ENCODE measurements around the gene PAEP.
"Not testable (repeated sequence)": the region's sequence is repeated elsewhere in the genome, so short reads cannot be mapped to it uniquely, and the experiment has no call there.

The PAEP gene

GRCh38 chr9:135533113-135533512 lies 28.4 kb upstream of the PAEP start:
- H3K4me3 ChIP-seq (ENCODE audit: low read depth, low read length) = no peak overlapping the region
- ChIA-PET POLR2A (no interaction called here), CTCF (no interaction called here)
- TF ChIP-seq, protein P1, sequence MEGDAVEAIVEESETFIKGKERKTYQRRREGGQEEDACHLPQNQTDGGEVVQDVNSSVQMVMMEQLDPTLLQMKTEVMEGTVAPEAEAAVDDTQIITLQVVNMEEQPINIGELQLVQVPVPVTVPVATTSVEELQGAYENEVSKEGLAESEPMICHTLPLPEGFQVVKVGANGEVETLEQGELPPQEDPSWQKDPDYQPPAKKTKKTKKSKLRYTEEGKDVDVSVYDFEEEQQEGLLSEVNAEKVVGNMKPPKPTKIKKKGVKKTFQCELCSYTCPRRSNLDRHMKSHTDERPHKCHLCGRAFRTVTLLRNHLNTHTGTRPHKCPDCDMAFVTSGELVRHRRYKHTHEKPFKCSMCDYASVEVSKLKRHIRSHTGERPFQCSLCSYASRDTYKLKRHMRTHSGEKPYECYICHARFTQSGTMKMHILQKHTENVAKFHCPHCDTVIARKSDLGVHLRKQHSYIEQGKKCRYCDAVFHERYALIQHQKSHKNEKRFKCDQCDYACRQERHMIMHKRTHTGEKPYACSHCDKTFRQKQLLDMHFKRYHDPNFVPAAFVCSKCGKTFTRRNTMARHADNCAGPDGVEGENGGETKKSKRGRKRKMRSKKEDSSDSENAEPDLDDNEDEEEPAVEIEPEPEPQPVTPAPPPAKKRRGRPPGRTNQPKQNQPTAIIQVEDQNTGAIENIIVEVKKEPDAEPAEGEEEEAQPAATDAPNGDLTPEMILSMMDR (IDR thresholded peaks at IDR 0.05; ENCODE audit: insufficient read depth, low read length, missing control alignments) = no peak
- no peak for DNase-seq (ENCODE audit: low read depth, low spot score)

GRCh38 chr9:135533674-135534073 lies 27.9 kb upstream of the PAEP start:
- H3K4me3 ChIP-seq (ENCODE audit: low read depth, low read length) = no peak overlapping the region
- DNase-seq (ENCODE audit: low read depth, low spot score) = no peak
- POLR2A ChIA-PET = no interaction called here
- CTCF ChIA-PET = no interaction called here
- TF ChIP-seq, protein P1 (IDR thresholded peaks at IDR 0.05; ENCODE audit: insufficient read depth, low read length, missing control alignments) = no peak

GRCh38 chr9:135534192-135534711 lies 27.3 kb upstream of the PAEP start:
- H3K4me3 ChIP-seq (ENCODE audit: low read depth, low read length); DNase-seq (ENCODE audit: low read depth, low spot score); CTCF ChIA-PET; POLR2A ChIA-PET: not testable (repeated sequence)

- H3K4me3 ChIP-seq (ENCODE audit: low read depth, low read length); DNase-seq (ENCODE audit: low read depth, low spot score); CTCF ChIA-PET; POLR2A ChIA-PET: not testable (repeated sequence)
Observed at GRCh38 chr9:135534826-135535225, 26.7 kb upstream of the PAEP start.

DNA sequence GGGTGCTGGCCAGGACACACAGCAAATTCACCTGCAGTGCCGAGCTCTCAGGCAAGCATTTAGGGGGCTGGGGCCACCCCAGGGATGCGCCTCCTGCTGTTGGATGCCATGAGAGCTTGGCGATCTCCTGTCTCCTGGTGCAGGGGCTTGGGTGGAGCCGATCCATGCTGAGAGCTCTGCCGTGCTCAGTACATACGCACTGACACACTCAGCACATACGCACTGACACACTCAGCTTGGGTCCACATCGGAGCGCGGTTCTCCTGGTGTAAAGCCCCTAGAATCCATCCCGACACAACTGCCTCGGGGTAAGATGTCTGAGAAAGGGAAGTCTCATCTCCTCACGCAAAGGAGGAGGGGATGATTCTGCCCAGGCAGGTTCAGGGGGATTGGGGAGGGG lies 25.9 kb upstream of the PAEP start:
- POLR2A ChIA-PET = interaction anchor here (0.7 kb wide), 1 partner anchor 31 kb away, joined by 3 read pairs; no protein-coding TSS in a partner anchor
- H3K4me3 ChIP-seq (ENCODE audit: low read depth, low read length); DNase-seq (ENCODE audit: low read depth, low spot score); CTCF ChIA-PET: not testable (repeated sequence)

DNA sequence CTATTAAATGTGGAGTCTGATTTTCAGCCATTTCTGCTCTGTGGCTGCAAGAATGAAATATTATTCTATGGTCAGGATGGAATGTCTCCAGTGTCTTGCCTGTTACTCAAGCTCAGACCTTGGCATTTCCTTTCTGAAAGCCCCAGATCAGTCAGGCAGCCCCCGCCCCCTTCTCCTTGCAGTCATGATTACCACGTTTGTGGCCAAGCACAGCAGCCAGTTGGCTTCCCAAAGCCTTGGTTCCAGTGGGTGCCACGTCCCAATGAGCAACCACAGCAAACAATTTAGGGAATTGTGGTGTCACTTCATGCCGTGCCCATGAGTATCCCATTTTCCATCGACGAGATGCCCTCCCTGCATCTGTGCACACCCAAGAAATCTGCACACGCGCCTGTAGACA lies 25.3 kb upstream of the PAEP start:
- POLR2A ChIA-PET = no interaction called here
- H3K4me3 ChIP-seq (ENCODE audit: low read depth, low read length) = no peak overlapping the region
- peak; percentile 59 for DNase-seq (ENCODE audit: low read depth, low spot score)
- CTCF ChIA-PET = no interaction called here
- TF ChIP-seq, protein P1 (IDR thresholded peaks at IDR 0.05; ENCODE audit: insufficient read depth, low read length, missing control alignments) = no peak

DNA sequence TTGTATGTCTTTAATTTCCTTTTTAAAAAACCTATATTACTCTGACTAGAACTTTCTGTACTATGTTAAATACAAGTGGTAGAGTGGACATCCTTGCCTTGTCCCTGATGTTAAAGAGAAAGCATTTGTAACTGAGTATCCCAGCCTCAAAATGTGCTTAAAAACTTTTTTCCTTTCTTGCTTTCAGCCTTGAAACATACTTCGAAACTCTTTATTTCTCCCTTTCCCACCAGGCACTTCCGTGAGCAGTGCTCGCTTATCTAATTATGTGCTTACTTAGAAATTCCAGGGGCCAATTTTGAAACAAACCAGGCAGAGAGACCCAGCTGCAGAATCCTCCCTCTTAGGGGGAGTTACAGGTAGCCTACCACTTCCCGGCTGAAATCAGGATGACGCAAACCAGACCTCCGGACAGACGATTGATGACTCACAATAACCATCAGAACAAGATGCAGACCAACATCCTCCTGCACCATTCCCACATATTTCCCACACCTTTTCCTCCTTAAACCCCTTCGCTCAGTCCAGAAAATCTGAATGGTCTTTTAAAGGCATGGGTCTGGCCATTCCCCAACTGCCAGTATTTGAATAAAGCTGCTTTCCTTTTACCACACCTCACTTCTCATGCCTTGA lies 18.2 kb upstream of the PAEP start:
- CTCF ChIA-PET; H3K4me3 ChIP-seq (ENCODE audit: low read depth, low read length); POLR2A ChIA-PET; DNase-seq (ENCODE audit: low read depth, low spot score): not testable (repeated sequence)

DNA sequence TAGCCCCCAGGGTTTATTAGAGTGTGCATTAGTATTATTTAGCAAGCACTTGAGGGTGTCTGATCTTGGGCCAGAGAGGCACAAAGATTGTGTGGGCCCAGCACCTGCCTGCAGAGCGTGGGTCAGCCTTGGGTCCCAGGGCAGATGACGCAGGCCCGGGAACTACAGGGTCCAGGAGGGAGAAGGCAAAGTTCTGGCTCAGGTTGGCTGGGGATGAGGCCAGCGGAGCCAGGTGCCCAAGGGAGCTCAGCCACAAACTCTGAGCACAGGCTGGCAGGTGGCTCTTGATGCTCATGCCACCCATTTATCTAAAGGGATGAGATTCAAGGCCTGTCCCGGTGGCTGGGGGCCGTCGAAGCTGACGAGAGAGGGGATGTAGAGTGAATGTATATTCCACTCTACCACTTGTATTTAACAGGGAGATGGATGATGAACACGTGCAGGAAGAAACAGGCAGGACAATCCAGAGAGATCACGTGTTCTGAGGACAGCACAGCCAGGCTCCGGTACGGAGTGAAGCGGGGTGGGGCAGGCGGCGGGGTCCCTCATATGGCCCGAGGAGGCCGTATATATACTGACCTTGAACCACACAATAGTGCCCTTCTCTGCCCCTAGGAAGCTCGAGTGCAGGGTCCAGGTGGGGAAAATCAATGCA lies 16.4 kb upstream of the PAEP start:
- ChIA-PET POLR2A (no interaction called here), CTCF (no interaction called here)

DNA sequence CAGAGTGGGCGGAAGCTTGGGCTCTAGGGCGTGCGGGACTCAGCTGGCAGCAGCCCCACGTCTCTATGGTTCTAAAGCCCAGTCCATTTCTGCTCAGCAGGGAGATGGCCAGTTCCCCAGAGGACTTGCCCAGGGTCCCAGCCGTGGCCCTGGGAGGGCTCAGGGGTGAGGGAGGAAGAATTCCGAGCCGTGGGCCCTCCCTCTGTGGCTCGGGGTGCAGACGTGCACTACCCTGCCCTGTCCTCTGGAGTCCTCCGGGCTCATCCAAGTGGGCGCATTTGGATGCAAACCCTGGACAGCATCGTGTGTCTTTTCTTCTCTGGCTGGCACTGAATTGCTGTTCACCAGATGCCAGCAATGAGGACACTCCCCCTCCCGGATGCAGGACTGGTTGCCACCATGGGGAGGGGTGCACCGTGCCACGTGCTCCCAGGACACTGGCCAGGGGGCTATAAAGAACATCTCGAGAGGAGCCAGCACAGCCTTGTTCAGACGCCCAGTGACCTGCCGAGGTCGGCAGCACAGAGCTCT lies 15.8 kb upstream of the PAEP start, which contains the start of gene OBP2A:
Gene OBP2A, plus strand, starts transcription at position 481 of the 531 bp plus-strand sequence. CDS start 55 bp downstream, outside the sequence.
- POLR2A ChIA-PET; DNase-seq (ENCODE audit: low read depth, low spot score); CTCF ChIA-PET; H3K4me3 ChIP-seq (ENCODE audit: low read depth, low read length): not testable (repeated sequence)

More for the DNA sequence above, 16.4 kb upstream of the PAEP start:
- no peak overlapping the region for H3K4me3 ChIP-seq (ENCODE audit: low read depth, low read length)
- DNase-seq (ENCODE audit: low read depth, low spot score) = no peak
- TF ChIP-seq, protein P1 (IDR thresholded peaks at IDR 0.05; ENCODE audit: insufficient read depth, low read length, missing control alignments) = no peak

DNA sequence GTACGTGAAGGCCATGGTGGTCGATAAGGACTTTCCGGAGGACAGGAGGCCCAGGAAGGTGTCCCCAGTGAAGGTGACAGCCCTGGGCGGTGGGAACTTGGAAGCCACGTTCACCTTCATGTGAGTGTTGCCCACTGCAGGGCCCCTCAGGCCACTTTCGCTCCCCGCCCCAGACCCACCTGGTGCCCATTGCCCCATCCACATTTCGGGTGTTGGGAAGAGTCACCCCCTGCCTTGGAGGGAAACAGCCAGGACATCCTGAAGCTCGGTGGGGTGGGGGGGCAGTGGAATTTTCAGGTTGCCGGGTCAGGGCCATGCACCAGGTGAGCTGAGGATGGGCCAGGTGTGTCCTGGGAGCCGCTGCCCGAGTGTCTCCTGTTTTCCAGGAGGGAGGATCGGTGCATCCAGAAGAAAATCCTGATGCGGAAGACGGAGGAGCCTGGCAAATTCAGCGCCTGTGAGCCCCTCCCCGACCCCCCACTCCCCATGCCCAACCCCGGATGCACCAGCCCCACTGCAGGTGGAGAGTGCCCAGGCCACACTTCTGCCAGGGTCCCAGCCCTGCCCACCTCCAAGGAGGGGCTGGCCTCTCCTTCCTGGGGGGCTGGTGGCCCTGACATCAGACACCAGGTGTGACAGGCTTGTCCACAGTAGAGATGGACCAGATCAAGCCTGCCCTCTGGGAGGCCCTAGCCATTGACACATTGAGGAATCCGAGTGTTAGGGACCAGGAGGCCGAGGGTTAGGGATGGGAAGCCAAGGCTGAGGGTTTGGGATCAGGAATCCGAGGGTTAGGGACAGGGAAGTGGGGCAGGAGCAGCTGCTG lies 14.6 kb upstream of the PAEP start:
- POLR2A ChIA-PET; CTCF ChIA-PET; DNase-seq (ENCODE audit: low read depth, low spot score); H3K4me3 ChIP-seq (ENCODE audit: low read depth, low read length): not testable (repeated sequence)
